Lower lobe of right lung (tissue), 2 donors: ENCODE data around the gene NT5C. TPM values are rescaled to one million over a fixed set of nuclear protein-coding genes. Genes with fewer than 3 reads are reported as not detected.

Experiments used
- ATAC-seq, 2 donors: fragments of 200-7000 bp; cut with Tn5 transposase; one replicate each; pipeline ENCODE4 v1.9.1; 2020 to 2022; ENCODE audit warnings: mild to moderate bottlenecking in 2 of 2, moderate library complexity in 2 of 2
- DNase-seq: peaks from one replicate; pipeline ENCODE4 v3.0.0-alpha.2; 2020
- H3K27ac ChIP-seq: fragments of 200-600 bp; one replicate; pipeline ENCODE4 v1.8.0; 2022
- H3K27me3 ChIP-seq: fragments of 200-600 bp; one replicate; pipeline ENCODE4 v1.8.0; 2022; ENCODE audit warnings: low read depth
- H3K36me3 ChIP-seq: fragments of 200-600 bp; one replicate; pipeline ENCODE4 v1.8.0; 2022; ENCODE audit warnings: mild to moderate bottlenecking
- H3K4me1 ChIP-seq: fragments of 200-600 bp; one replicate; pipeline ENCODE4 v1.8.0; 2022
- H3K4me3 ChIP-seq: fragments of 200-600 bp; one replicate; pipeline ENCODE4 v1.8.0; 2022; ENCODE audit warnings: mild to moderate bottlenecking
- H3K9me3 ChIP-seq: fragments of 200-600 bp; one replicate; pipeline ENCODE4 v1.8.0; 2022
- intact Hi-C: fragments of 100-400 bp; cut with DNase I; formaldehyde crosslinking; loops from one replicate; pipeline ENCODE4 v1.11.0; 2022
- total RNA-seq: library from RNA; stranded (reverse); fragmentation: NEBNext Ultra II Directional; extraction: Animal tissue kit (Norgen Biotek cat#: 25700); gene quantifications from one replicate; pipeline ENCODE4 v1.2.1, GENCODE V29; 2021
- TF ChIP-seq, protein P1 (sequence below): fragments of 200-600 bp; IDR thresholded peaks from one replicate; pipeline ENCODE4 v1.8.0; 2022; ENCODE audit warnings: antibody characterized with exemption, mild to moderate bottlenecking
- donor health status: DM: no; HTN: yes; CAD: no; lungs with severe emphysema.

The NT5C gene
- total RNA-seq, 1 donor from 2014 or later, result 34.9 TPM

DNA sequence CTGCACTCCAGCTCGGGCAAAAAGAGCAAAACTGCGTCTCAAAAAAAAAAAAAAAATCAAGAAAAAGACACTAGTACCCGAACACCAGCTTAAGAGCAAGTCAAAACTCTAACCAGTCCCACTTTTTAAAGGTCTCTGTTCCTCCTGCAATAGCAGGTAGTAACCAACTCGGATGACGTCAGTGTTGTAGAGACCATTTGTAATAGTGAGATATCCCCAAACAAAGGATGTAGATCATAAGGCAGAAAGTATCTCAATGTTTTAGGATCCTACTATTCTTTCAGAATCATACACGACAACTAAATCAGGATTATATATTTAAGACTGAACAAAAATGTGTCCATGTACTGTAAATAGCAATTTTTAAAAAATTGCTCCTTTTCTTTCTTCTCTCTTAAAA, 20.4 kb upstream of the NT5C start:
- H3K4me1 ChIP-seq, result peaks cover 22% of the 10 kb centered on the region
- H3K27me3 ChIP-seq, result no peaks in the 10 kb centered on the region
- ATAC-seq (no peak), DNase-seq (no peak)
- TF ChIP-seq, protein P1, sequence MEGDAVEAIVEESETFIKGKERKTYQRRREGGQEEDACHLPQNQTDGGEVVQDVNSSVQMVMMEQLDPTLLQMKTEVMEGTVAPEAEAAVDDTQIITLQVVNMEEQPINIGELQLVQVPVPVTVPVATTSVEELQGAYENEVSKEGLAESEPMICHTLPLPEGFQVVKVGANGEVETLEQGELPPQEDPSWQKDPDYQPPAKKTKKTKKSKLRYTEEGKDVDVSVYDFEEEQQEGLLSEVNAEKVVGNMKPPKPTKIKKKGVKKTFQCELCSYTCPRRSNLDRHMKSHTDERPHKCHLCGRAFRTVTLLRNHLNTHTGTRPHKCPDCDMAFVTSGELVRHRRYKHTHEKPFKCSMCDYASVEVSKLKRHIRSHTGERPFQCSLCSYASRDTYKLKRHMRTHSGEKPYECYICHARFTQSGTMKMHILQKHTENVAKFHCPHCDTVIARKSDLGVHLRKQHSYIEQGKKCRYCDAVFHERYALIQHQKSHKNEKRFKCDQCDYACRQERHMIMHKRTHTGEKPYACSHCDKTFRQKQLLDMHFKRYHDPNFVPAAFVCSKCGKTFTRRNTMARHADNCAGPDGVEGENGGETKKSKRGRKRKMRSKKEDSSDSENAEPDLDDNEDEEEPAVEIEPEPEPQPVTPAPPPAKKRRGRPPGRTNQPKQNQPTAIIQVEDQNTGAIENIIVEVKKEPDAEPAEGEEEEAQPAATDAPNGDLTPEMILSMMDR, result no peak
- H3K36me3 ChIP-seq, result peaks cover 12% of the 10 kb centered on the region
- H3K4me3 ChIP-seq, result no peak overlapping the region
- intact Hi-C loops, result no loop called here
- no peaks in the 10 kb centered on the region for H3K9me3 ChIP-seq
- no peak overlapping the region for H3K27ac ChIP-seq

DNA sequence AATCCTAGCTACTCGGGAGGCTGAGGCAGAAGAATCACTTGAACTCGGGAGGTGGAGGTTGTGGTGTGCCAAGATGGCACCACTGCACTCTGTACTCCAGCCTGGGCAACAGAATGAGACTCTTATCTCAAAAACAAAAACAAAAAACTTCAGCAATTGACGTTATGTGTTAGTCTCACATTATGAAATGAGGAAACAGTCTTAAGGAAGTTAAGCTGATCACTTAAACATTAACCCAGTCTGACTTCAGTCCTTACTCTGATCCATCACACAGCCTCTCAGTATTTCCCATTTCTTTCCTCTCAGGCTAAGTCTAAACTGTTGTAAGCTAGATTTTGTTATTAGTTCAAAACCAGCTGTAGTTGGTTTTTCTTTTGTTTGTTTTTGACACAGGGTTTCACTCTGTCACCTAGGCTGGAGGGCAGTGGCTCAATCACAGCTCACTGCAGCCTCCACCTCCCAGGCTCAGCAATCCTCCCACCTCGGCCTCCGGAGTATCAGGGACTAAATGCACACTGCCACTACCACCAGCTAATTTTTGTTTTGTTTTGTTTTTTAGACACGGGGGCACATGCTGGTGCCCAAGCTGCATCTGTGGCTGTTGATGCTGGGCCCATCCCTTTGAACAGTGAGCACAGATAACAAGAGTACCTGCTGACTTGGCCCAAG, 16.5 kb upstream of the NT5C start:
- Histone ChIP-seq H3K36me3 (peaks cover 44% of the 10 kb centered on the region), H3K9me3 (no peaks in the 10 kb centered on the region), H3K27me3 (no peaks in the 10 kb centered on the region), H3K4me1 (peaks cover 6% of the 10 kb centered on the region), H3K4me3 (no peak overlapping the region), H3K27ac (peak overlapping the region; percentile 53)
- ATAC-seq (peak; percentile 67 to 74), DNase-seq (no peak)
- intact Hi-C loops, result no loop called here
- TF ChIP-seq, protein P1, result no peak

DNA sequence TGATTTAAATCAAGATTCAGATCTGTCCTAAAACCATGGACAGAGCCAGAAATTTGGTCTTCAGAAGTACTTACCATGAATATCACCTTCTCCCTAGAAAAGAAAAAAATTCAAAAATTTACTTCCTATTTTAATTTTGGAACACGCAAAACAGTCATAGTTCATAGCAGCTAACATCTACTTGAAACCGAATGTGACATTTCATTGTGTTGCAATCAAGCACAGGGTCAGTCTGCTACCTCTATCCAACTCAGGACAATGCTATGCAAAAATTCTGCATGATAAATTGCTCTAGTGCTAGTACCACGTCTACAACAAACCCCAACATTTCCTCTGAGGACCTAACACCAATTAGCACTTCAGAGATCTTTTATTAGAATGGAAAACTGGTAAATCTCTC, 15.1 kb upstream of the NT5C start:
- no peaks in the 10 kb centered on the region for H3K4me1 ChIP-seq

DNA sequence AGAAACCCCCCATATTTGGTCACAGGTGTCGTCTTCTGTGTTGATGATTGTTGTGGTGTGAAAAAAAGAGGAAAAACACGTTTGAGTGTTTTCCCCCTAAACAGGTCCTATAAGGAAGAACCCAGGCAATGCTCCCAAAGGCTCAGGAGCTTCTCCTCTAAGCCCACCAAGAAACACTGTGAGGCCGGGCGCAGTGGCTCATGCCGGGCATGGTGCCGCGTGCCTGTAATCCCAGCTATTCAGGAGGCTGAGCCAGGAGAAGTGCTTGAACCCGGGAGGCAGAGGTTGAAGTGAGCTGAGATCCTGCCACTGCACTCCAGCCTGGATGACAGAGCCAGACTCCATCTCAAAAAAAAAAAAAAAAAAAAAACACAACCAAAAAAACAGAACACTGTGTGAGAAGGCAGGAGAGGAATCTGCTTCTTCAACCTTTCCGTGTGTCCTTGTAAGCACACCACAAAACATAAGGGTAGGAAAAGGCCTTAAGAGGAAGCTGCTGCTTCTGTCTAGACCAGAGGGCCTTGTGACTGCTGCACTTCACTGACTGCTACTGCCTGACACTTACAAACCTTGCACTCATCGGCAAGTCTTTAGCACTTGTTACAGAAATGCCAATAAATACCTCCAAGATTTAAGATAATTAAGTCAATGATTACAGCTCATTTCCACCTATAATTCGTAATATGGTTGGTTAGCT, 13.4 kb upstream of the NT5C start:
- intact Hi-C loops, result no loop called here
- TF ChIP-seq, protein P1, result no peak
- no peaks in the 10 kb centered on the region for H3K9me3 ChIP-seq
- no peaks in the 10 kb centered on the region for H3K4me1 ChIP-seq
- ATAC-seq (peak in 1 of 2 donors; percentile 64), DNase-seq (no peak)
- peaks cover 60% of the 10 kb centered on the region for H3K36me3 ChIP-seq
- H3K4me3 ChIP-seq, result no peak overlapping the region
- no peaks in the 10 kb centered on the region for H3K27me3 ChIP-seq
- no peak overlapping the region for H3K27ac ChIP-seq

More for the DNA sequence above, 15.1 kb upstream of the NT5C start:
- H3K9me3 ChIP-seq, result no peaks in the 10 kb centered on the region
- peaks cover 49% of the 10 kb centered on the region for H3K36me3 ChIP-seq
- TF ChIP-seq, protein P1, result no peak
- no peaks in the 10 kb centered on the region for H3K27me3 ChIP-seq
- intact Hi-C loops, result no loop called here
- peak; percentile 52 to 63 for ATAC-seq
- H3K4me3 ChIP-seq, result no peak overlapping the region
- H3K27ac ChIP-seq, result peak overlapping the region; percentile 46
- DNase-seq, result no peak

DNA sequence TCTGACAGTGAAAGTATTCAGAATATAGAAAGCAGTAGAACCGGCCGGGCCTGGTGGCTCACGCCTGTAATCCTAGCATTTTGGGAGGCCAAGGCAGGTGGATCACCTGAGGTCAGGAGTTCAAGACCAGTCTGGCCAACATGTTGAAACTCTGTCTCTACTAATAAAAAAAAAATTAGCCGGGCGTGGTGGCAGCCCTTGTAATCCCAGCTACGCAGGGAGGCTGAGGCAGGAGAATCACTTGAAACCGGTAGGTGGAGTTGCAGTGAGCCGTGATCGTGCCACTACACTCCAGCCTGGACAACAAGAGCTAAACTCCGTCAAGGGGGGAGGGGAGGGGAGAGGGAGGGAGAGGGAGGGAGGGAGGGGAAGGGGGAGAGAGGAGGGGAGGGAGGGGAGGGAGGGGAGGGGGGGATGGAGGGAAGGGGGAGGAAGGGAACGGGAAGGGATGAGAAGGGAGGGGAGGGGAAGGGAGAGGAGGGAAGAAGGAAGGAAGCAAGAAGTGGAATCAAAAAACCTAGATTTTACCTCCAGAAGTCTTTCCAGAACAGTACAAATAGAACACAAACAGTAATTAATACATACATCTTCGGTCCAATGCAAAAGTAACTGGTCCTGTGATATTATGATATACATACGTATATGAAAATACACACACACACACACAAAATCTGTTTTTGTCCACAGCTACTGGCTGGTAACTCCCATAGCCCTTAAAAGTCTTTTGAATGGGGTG, 10.9 kb upstream of the NT5C start:
- H3K27me3 ChIP-seq, result no peaks in the 10 kb centered on the region
- H3K4me1 ChIP-seq, result no peaks in the 10 kb centered on the region
- DNase-seq (no peak), ATAC-seq (no peak)
- H3K36me3 ChIP-seq, result peaks cover 55% of the 10 kb centered on the region
- intact Hi-C loops, result no loop called here
- no peak overlapping the region for H3K4me3 ChIP-seq
- no peaks in the 10 kb centered on the region for H3K9me3 ChIP-seq
- TF ChIP-seq, protein P1, result no peak
- no peak overlapping the region for H3K27ac ChIP-seq
